Progenitor cell of endocrine pancreas (in vitro differentiated cells): ENCODE results near the gene PIAS2. TPM values are rescaled to one million over a fixed set of nuclear protein-coding genes. Genes with fewer than 3 reads are reported as not detected.
A peak's percentile ranks its signal among the peaks of the same experiment; 100 is the strongest.

ENCODE experiments used
- DNase-seq: peaks from one replicate; pipeline ENCODE4 v3.0.0; 2021; ENCODE audit warnings: low spot score; ENCODE audit not compliant: unreplicated experiment
- H3K27ac Mint-ChIP-seq: 2 replicates; pipeline ENCODE4 v1.8.0; 2021; ENCODE audit warnings: mild to moderate bottlenecking, moderate library complexity, mixed read lengths
- H3K27me3 Mint-ChIP-seq: 2 replicates; pipeline ENCODE4 v1.8.0; 2021; ENCODE audit warnings: mixed read lengths
- H3K36me3 Mint-ChIP-seq: 2 replicates; pipeline ENCODE4 v1.8.0; 2022; ENCODE audit warnings: mixed read lengths; ENCODE audit not compliant: insufficient read depth
- H3K4me1 Mint-ChIP-seq: 2 replicates; pipeline ENCODE4 v1.8.0; 2021; ENCODE audit warnings: low read depth, mixed read lengths
- H3K4me3 Mint-ChIP-seq: 2 replicates; pipeline ENCODE4 v1.8.0; 2021; ENCODE audit warnings: low read depth, mild to moderate bottlenecking, moderate library complexity, mixed read lengths
- H3K9me3 Mint-ChIP-seq: 2 replicates; pipeline ENCODE4 v1.8.0; 2021; ENCODE audit warnings: low read depth, mixed read lengths
- CTCF ChIP-seq: fragments of 200-600 bp; sonication (generic); IDR thresholded peaks from one replicate; pipeline ENCODE4 v1.5.0; 2021; ENCODE audit warnings: antibody characterized with exemption, mild to moderate bottlenecking; ENCODE audit not compliant: unreplicated experiment
- total RNA-seq: library from RNA; stranded (reverse); gene quantifications from 2 replicates; pipeline ENCODE4 v1.2.1, GENCODE V29; 2021

The PIAS2 gene
- total RNA-seq, 1 donor from 2014 or later, result 36.3 TPM

- Mint-ChIP-seq H3K27me3 (no peaks in the 10 kb centered on the region), H3K9me3 (no peaks in the 10 kb centered on the region), H3K27ac (no peak overlapping the region), H3K4me3 (no peak overlapping the region), H3K36me3 (no peaks in the 10 kb centered on the region), H3K4me1 (no peaks in the 10 kb centered on the region)
- DNase-seq, result no peak
- peak; percentile 60 for TF ChIP-seq CTCF
These were observed 32.9 kb upstream of the PIAS2 start for GRCh38 chr18:46950064-46950656.

GRCh38 chr18:46946656-46947282 lies 29.5 kb upstream of the PIAS2 start:
- Mint-ChIP-seq H3K4me3 (no peak overlapping the region), H3K27me3 (no peaks in the 10 kb centered on the region), H3K36me3 (no peaks in the 10 kb centered on the region), H3K27ac (no peak overlapping the region), H3K4me1 (no peaks in the 10 kb centered on the region), H3K9me3 (no peaks in the 10 kb centered on the region)
- peak; percentile 72 for DNase-seq
- TF ChIP-seq CTCF, result no peak

GRCh38 chr18:46942646-46943045 lies 25.3 kb upstream of the PIAS2 start:
- no peak overlapping the region for H3K4me3 Mint-ChIP-seq
- no peaks in the 10 kb centered on the region for H3K36me3 Mint-ChIP-seq
- no peaks in the 10 kb centered on the region for H3K9me3 Mint-ChIP-seq
- H3K27me3 Mint-ChIP-seq, result no peaks in the 10 kb centered on the region
- H3K27ac Mint-ChIP-seq, result no peak overlapping the region
- H3K4me1 Mint-ChIP-seq, result no peaks in the 10 kb centered on the region
- DNase-seq, result no peak
- no peak for TF ChIP-seq CTCF

- no peaks in the 10 kb centered on the region for H3K4me1 Mint-ChIP-seq
- no peak for TF ChIP-seq CTCF
- H3K27ac Mint-ChIP-seq, result no peak overlapping the region
- H3K27me3 Mint-ChIP-seq, result no peaks in the 10 kb centered on the region
- no peaks in the 10 kb centered on the region for H3K9me3 Mint-ChIP-seq
- H3K36me3 Mint-ChIP-seq, result no peaks in the 10 kb centered on the region
- H3K4me3 Mint-ChIP-seq, result no peak overlapping the region
- no peak for DNase-seq
These were observed 22.8 kb upstream of the PIAS2 start for GRCh38 chr18:46939998-46940571.

GRCh38 chr18:46939337-46939963 lies 22.1 kb upstream of the PIAS2 start:
- H3K4me1 Mint-ChIP-seq, result no peaks in the 10 kb centered on the region
- no peak overlapping the region for H3K4me3 Mint-ChIP-seq
- DNase-seq, result no peak
- no peak for TF ChIP-seq CTCF
- H3K36me3 Mint-ChIP-seq, result no peaks in the 10 kb centered on the region
- no peaks in the 10 kb centered on the region for H3K9me3 Mint-ChIP-seq
- H3K27me3 Mint-ChIP-seq, result no peaks in the 10 kb centered on the region
- H3K27ac Mint-ChIP-seq, result no peak overlapping the region
